Calu3 (cell line): Measurements from ENCODE around the gene PAX3. TPM values are rescaled to one million over a fixed set of nuclear protein-coding genes. Genes with fewer than 3 reads are reported as not detected.

Experiments used
- BruUV-seq: library from RNA; stranded (reverse); fragments of 400-500 nt; replicated peaks from 2 replicates; lab custom pipeline; 2021; lab: Mats Ljungman, UMichigan
- CTCF ChIA-PET: fragments of 300-600 bp; sonication (Branson Sonifier 250); formaldehyde crosslinking; loops from one replicate; lab custom pipeline; 2022; ENCODE audit warnings: antibody characterized with exemption; lab: Charles Lee
- DNase-seq: peaks from one replicate; pipeline ENCODE4 v3.0.0; 2022
- H3K27ac Mint-ChIP-seq: one replicate; pipeline ENCODE4 v1.8.0; 2022; ENCODE audit warnings: mixed read lengths; ENCODE audit not compliant: unreplicated experiment
- H3K27me3 Mint-ChIP-seq: one replicate; pipeline ENCODE4 v1.8.0; 2022; ENCODE audit warnings: mixed read lengths; ENCODE audit not compliant: unreplicated experiment
- H3K36me3 Mint-ChIP-seq: one replicate; pipeline ENCODE4 v1.8.0; 2022; ENCODE audit warnings: mild to moderate bottlenecking, moderate library complexity, mixed read lengths; ENCODE audit not compliant: insufficient read depth, unreplicated experiment
- H3K4me1 Mint-ChIP-seq: one replicate; pipeline ENCODE4 v1.8.0; 2022; ENCODE audit warnings: mild to moderate bottlenecking, low read depth, mixed read lengths; ENCODE audit not compliant: unreplicated experiment
- H3K4me3 Mint-ChIP-seq: one replicate; pipeline ENCODE4 v1.8.0; 2022; ENCODE audit warnings: mild to moderate bottlenecking, low read depth, moderate library complexity, mixed read lengths; ENCODE audit not compliant: unreplicated experiment
- H3K9me3 Mint-ChIP-seq: one replicate; pipeline ENCODE4 v1.8.0; 2022; ENCODE audit warnings: low read depth, mixed read lengths; ENCODE audit not compliant: unreplicated experiment
- CTCF ChIP-seq: fragments of 200-600 bp; IDR thresholded peaks from one replicate; pipeline ENCODE4 v1.8.0; 2022; ENCODE audit warnings: antibody characterized with exemption; ENCODE audit not compliant: unreplicated experiment
- intact Hi-C: fragments of 100-400 bp; cut with micrococcal nuclease; formaldehyde crosslinking; loops from one replicate; pipeline ENCODE4 v1.10.0; 2022; ENCODE audit not compliant: unreplicated experiment
- total RNA-seq: library from RNA; stranded (reverse); gene quantifications from 2 replicates; pipeline ENCODE4 v1.2.3, GENCODE V29; 2022

The PAX3 gene
- total RNA-seq, 1 experiment from 2014 or later, result not detected

GRCh38 chr2:222238072-222238471 is 60.7 kb downstream of the PAX3 start:
- intact Hi-C loops, result no loop called here
- CTCF ChIA-PET, result no interaction called here

DNA sequence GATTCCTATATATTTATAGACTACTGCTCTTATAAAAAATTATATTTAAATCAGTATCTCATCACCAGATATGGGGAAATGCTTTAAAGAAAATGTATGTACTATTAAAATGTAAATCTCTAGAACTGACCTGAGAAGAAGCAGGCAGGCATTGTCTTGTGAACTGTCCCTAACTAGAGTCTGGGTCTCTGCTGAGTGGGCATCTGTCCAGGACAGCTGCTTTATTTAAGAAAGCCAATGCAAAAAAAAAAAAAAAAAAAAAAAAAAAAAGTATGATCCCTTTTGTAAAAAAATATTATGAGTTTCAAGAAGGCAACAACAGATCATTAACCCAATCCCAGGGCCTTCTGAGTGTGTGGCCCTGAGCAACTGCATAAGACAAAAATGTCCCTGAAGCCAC is 66.0 kb downstream of the PAX3 start:
- Mint-ChIP-seq H3K4me3 (no peak overlapping the region), H3K27me3 (peaks cover 69% of the 10 kb centered on the region), H3K9me3 (no peaks in the 10 kb centered on the region), H3K36me3 (peaks cover 4% of the 10 kb centered on the region), H3K27ac (no peak overlapping the region), H3K4me1 (no peaks in the 10 kb centered on the region)
- TF ChIP-seq CTCF, result no peak
- no TSS peak for BruUV-seq
- intact Hi-C loops, result no loop called here
- DNase-seq, result no peak
- CTCF ChIA-PET, result interaction anchor here (0.7 kb wide), 1 partner anchor 1159 kb away, joined by 3 read pairs; no protein-coding TSS in a partner anchor

More at GRCh38 chr2:222238072-222238471, 60.7 kb downstream of the PAX3 start:
- no peak for TF ChIP-seq CTCF
- Mint-ChIP-seq H3K36me3 (no peaks in the 10 kb centered on the region), H3K4me3 (no peak overlapping the region), H3K27ac (no peak overlapping the region), H3K27me3 (peaks cover 93% of the 10 kb centered on the region), H3K9me3 (no peaks in the 10 kb centered on the region), H3K4me1 (no peaks in the 10 kb centered on the region)
- no TSS peak for BruUV-seq
- no peak for DNase-seq

DNA sequence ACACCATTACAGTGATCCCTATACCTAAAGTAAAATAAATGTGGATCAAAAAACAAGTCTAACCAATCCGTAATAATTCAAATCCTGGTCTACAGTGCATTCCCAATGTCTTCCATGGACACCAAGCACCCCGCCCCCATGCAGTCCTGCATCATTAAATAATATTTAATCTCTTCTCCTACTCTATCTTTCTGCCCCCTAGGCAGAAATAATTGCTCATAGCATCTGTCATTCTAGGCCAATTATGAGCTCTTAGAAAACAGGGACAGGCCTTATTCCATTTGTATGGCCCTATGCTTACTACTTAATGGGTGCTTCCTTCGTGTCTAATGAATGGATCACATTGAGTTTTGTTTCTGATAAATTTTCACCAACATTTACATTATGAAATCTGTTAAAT is 66.4 kb downstream of the PAX3 start:
- CTCF ChIA-PET, result interaction anchor here (0.7 kb wide), 1 partner anchor 1159 kb away, joined by 3 read pairs; no protein-coding TSS in a partner anchor
- H3K36me3 Mint-ChIP-seq, result peaks cover 4% of the 10 kb centered on the region
- no peak for DNase-seq
- H3K4me3 Mint-ChIP-seq, result no peak overlapping the region
- peaks cover 68% of the 10 kb centered on the region for H3K27me3 Mint-ChIP-seq
- no peaks in the 10 kb centered on the region for H3K4me1 Mint-ChIP-seq
- no TSS peak for BruUV-seq
- TF ChIP-seq CTCF, result no peak
- H3K27ac Mint-ChIP-seq, result no peak overlapping the region
- no peaks in the 10 kb centered on the region for H3K9me3 Mint-ChIP-seq
- intact Hi-C loops, result no loop called here

DNA sequence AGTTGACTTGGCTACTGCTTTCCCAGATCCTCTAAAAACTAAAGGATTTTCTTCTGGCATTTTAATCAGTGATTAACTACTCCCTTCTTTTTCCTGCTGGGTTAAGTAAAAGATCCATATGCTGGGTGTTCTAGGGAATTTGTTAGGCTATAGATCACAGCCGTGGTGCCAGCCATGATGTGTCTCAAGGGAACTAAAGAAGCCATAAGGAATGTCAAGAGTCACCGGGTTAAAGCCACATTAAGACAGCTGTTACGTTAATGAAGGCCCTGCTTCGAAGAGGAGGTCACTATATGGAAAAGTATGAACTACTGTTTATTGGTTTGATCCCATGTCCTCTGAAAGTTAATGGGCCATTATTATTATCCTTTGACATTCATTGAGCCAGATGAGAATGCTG is 70.7 kb downstream of the PAX3 start:
- Mint-ChIP-seq H3K27ac (no peak overlapping the region), H3K9me3 (no peaks in the 10 kb centered on the region), H3K4me3 (no peak overlapping the region), H3K36me3 (peaks cover 4% of the 10 kb centered on the region), H3K27me3 (peaks cover 71% of the 10 kb centered on the region), H3K4me1 (no peaks in the 10 kb centered on the region)
- no TSS peak for BruUV-seq
- intact Hi-C loops, result no loop called here
- TF ChIP-seq CTCF, result no peak
- CTCF ChIA-PET, result no interaction called here
- no peak for DNase-seq
